Sigmoid colon (tissue), 7 donors: Measurements from ENCODE around the gene VGLL4. TPM values are rescaled to one million over a fixed set of nuclear protein-coding genes. Genes with fewer than 3 reads are reported as not detected.
"Not testable (repeated sequence)": the region's sequence is repeated elsewhere in the genome, so short reads cannot be mapped to it uniquely, and the experiment has no call there.

Experiments used
- DNase-seq: peaks from one replicate; pipeline ENCODE4 v3.0.0-alpha.2; 2019
- H3K27ac ChIP-seq, 4 donors: fragments of 200-600 bp; sonication (generic); one replicate each; pipeline ENCODE4 v1.5.1; 2016 to 2019; ENCODE audit warnings: mild to moderate bottlenecking in 1 of 4
- H3K27me3 ChIP-seq, 3 donors: fragments of 200-600 bp; sonication (generic); one replicate each; pipeline ENCODE4 v1.5.1; 2019; ENCODE audit warnings: mild to moderate bottlenecking in 1 of 3
- H3K36me3 ChIP-seq, 4 donors: fragments of 200-600 bp; sonication (generic); one replicate each; pipeline ENCODE4 v1.5.1; 2016 to 2019
- H3K4me1 ChIP-seq, 4 donors: fragments of 200-600 bp; sonication (generic); one replicate each; pipeline ENCODE4 v1.5.1; 2017 to 2019
- H3K4me3 ChIP-seq, 4 donors: fragments of 200-600 bp; sonication (generic); one replicate each; pipeline ENCODE4 v1.5.1; 2017 to 2019; ENCODE audit warnings: mild to moderate bottlenecking in 2 of 4, moderate library complexity in 1 of 4
- H3K9me3 ChIP-seq, 4 donors: fragments of 200-600 bp in 3 of 4; sonication (generic) in 3 of 4; one replicate each; pipeline versions ENCODE4 v1.5.1 to v1.6.1; 2013 to 2019
- CTCF ChIP-seq, 4 experiments: fragments of 450-650 bp in 3 of 4; fragments of 200-600 bp in 1 of 4; IDR thresholded peaks; one replicate each; pipeline ENCODE4 v1.5.1; 2016 to 2019; ENCODE audit warnings: antibody characterized with exemption in 4 of 4, mild to moderate bottlenecking in 3 of 4, moderate library complexity in 2 of 4
- EP300 ChIP-seq, 4 donors: sonication (generic); formaldehyde crosslinking; IDR thresholded peaks; one replicate each; pipeline ENCODE4 v1.6.1; 2017; ENCODE audit warnings: antibody characterized with exemption in 4 of 4
- POLR2A ChIP-seq, 2 donors: fragments of 450-650 bp; IDR thresholded peaks; one replicate each; pipeline ENCODE4 v1.6.1; 2016; ENCODE audit warnings: antibody characterized with exemption in 2 of 2, mild to moderate bottlenecking in 2 of 2, moderate library complexity in 2 of 2
- POLR2AphosphoS5 ChIP-seq, 4 donors: sonication (generic); formaldehyde crosslinking; IDR thresholded peaks; one replicate each; pipeline ENCODE4 v1.6.1; 2017; ENCODE audit warnings: antibody characterized with exemption in 4 of 4
- whole genome bisulfite sequencing, 2 donors: extraction: QIAGEN DNeasy Blood & Tissue Kit; methylation state at CpG; one replicate each; pipeline ENCODE4 v1.1.7; 2013; 5-methylcytosine and 5-hydroxymethylcytosine counted together
- intact Hi-C: fragments of 100-400 bp; cut with DNase I; formaldehyde crosslinking; loops from one replicate; pipeline ENCODE4 v1.15.1; 2023
- polyA plus RNA-seq, 3 donors: library from polyadenylated mRNA; stranded (reverse); fragments of 200-250 nt; gene quantifications; one replicate each; pipeline ENCODE4 v1.2.3, GENCODE V29; 2013
- total RNA-seq, 4 donors: library from RNA; depleted of rRNA; stranded (reverse); fragments of >200 nt; gene quantifications; one replicate each; pipeline ENCODE4 v1.1.0, GENCODE V29; 2016
- donor health status: healthy with polysubstance abuse.
- donor health status: Bipolar disorder and iron deficiency.
- donor health status: healthy.

VGLL4 gene
- total and polyA plus RNA-seq, 7 donors: 26.4 to 56.5 (median 41.5) TPM

DNA sequence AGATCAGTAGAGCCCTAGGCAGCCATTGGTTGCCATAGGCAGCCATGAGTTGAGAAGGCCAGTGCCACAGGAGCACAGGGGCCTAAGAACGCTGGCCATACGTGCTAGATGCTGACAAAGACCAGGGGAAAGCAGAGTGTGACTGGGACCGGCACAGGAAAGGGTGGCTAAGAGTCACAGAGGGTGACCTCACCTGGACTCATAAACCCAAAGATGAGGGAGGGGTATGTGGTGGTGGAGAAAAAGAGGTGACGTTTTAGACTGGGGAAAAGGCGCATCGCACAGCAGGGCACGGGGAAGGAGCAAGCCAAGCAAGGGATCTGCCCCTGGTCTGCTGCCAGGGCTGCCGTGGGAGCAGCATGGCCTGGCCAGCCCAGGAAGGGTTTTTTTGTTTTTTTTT lies 122.5 kb downstream of the VGLL4 start:
- 94 to 96% methylated on average over 8 of the region's 8 CpGs for WGBS, 2 donors
- H3K27ac ChIP-seq: no peak overlapping the region
- H3K4me3 ChIP-seq: no peak overlapping the region
- TF ChIP-seq POLR2AphosphoS5 (IDR thresholded peaks at IDR 0.05) (no peak), EP300 (IDR thresholded peaks at IDR 0.05) (no peak), POLR2A (IDR thresholded peaks at IDR 0.05) (no peak), CTCF (IDR thresholded peaks at IDR 0.05) (no peak)
- intact Hi-C loops: loop anchor here (10.0 kb wide), 1 partner anchor 136 kb away; no protein-coding TSS in a partner anchor
- H3K36me3 ChIP-seq: no peaks in the 10 kb centered on the region
- no peaks in the 10 kb centered on the region for H3K9me3 ChIP-seq
- H3K4me1 ChIP-seq: peaks cover 0 to 18% (median 16%) of the 10 kb centered on the region in 4 donors
- H3K27me3 ChIP-seq: no peaks in the 10 kb centered on the region
- DNase-seq: peak; percentile 55

DNA sequence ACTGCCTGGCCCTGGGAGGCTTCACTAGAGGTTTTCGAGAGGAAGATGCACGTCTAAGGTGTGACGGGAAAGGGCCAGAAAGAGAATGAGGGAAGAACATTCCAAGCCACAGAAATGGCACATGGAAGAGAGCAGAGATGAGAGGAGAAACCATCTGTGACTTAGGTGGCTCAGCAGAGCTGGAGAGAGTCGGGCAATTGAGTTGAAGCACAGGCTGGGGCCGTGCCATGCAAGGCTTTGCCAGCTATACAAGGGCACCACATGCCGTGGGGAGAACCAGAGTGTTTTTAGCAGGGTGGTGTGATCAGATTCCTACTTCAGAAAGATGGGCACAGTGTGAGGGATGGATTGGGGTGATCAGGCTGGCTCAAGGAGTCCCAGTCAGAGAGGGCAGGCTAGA lies 126.1 kb downstream of the VGLL4 start:
- no peak for DNase-seq
- TF ChIP-seq POLR2AphosphoS5 (IDR thresholded peaks at IDR 0.05) (no peak), POLR2A (IDR thresholded peaks at IDR 0.05) (no peak), EP300 (IDR thresholded peaks at IDR 0.05) (no peak), CTCF (IDR thresholded peaks at IDR 0.05) (no peak)
- H3K27me3 ChIP-seq: no peaks in the 10 kb centered on the region

DNA sequence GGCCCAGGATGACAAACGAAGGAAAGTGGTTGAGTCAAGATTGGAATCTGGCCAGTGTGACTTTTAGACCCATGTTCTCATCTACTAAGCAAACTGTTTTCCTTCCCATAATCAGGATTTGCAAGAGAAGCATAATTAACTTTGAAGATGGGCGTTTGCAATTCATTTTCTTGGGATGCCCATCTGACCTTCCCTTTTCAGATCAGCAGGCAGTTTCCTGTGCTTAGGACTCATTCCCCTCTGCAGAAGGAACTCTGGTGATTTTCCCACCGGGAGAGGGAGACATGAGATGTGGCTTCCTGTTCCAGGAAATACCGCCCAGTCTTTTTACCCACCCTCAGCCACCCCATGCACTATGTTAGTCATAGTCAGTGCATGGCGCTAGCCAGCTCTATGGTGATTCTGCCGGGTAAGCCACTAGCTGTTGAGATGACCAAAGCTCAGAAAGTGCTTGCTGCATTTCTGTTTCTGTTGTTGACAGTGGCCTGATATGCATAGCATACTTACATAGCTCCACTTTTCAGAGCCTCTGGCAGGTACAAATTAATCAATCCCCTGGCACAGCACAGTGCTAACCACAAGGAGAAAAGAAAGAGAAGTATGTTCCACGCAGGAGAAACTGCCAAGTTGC lies 129.4 kb downstream of the VGLL4 start:
- H3K27ac ChIP-seq: peak overlapping the region in 3 of 4 donors; percentile 45 to 52 (median 45)
- peaks cover 0 to 37% (median 29%) of the 10 kb centered on the region in 4 donors for H3K4me1 ChIP-seq
- no peaks in the 10 kb centered on the region for H3K36me3 ChIP-seq
- no peaks in the 10 kb centered on the region for H3K27me3 ChIP-seq
- no peaks in the 10 kb centered on the region for H3K9me3 ChIP-seq
- intact Hi-C loops: no loop called here
- H3K4me3 ChIP-seq: no peak overlapping the region
- peak; percentile 62 for DNase-seq
- no peak for TF ChIP-seq POLR2A (IDR thresholded peaks at IDR 0.05)
- TF ChIP-seq POLR2AphosphoS5 (IDR thresholded peaks at IDR 0.05): peak in 2 of 4 donors; percentile 25 to 29
- TF ChIP-seq EP300 (IDR thresholded peaks at IDR 0.05): no peak
- no peak for TF ChIP-seq CTCF (IDR thresholded peaks at IDR 0.05)
- 40 to 42% methylated on average over 7 of the region's 7 CpGs for WGBS, 2 donors

More for the DNA sequence above, 126.1 kb downstream of the VGLL4 start:
- Histone ChIP-seq H3K4me1 (peaks cover 0 to 22% (median 15%) of the 10 kb centered on the region in 4 donors), H3K4me3 (no peak overlapping the region), H3K27ac (no peak overlapping the region), H3K9me3 (no peaks in the 10 kb centered on the region), H3K36me3 (no peaks in the 10 kb centered on the region)
- intact Hi-C loops: no loop called here
- WGBS, 2 donors: 95 to 96% methylated on average over 6 of the region's 6 CpGs

DNA sequence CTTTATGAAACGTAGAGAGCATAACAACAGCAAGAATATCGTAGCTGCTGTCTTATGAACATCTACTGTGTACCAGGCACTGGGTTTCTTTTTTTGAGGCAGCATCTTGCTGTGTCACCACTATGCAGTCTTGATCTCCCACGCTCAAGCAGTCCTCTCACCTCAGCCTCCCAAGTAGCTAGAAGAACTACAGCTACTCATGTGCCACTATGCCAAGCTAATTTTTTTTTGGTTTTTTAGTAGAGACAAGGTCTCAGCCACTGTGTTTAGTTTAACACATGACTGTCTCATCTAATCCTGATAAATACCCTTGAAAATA lies 129.9 kb downstream of the VGLL4 start:
- intact Hi-C loops: no loop called here
- DNase-seq: no peak
- H3K9me3 ChIP-seq: no peaks in the 10 kb centered on the region
- H3K36me3 ChIP-seq: no peaks in the 10 kb centered on the region
- H3K27ac ChIP-seq: peak overlapping the region in 3 of 4 donors; percentile 45 to 52 (median 45)
- H3K4me3 ChIP-seq: no peak overlapping the region
- TF ChIP-seq EP300 (IDR thresholded peaks at IDR 0.05): no peak
- no peak for TF ChIP-seq POLR2A (IDR thresholded peaks at IDR 0.05)
- TF ChIP-seq POLR2AphosphoS5 (IDR thresholded peaks at IDR 0.05): no peak
- TF ChIP-seq CTCF (IDR thresholded peaks at IDR 0.05): no peak
- peaks cover 0 to 41% (median 34%) of the 10 kb centered on the region in 4 donors for H3K4me1 ChIP-seq
- WGBS, 2 donors: 93 to 94% methylated on average over 3 of the region's 3 CpGs
- no peaks in the 10 kb centered on the region for H3K27me3 ChIP-seq

- WGBS, 2 donors: 95% methylated on average over 27 of the region's 27 CpGs
- intact Hi-C loops, H3K27me3 ChIP-seq: not testable (repeated sequence)
Measured at GRCh38 chr3:11513125-11513816, 130.4 kb downstream of the VGLL4 start.

GRCh38 chr3:11511606-11512005 lies 132.1 kb downstream of the VGLL4 start:
- intact Hi-C loops, H3K27ac ChIP-seq, DNase-seq, H3K9me3 ChIP-seq, H3K36me3 ChIP-seq, H3K27me3 ChIP-seq, H3K4me3 ChIP-seq: not testable (repeated sequence)
- 97 to 98% methylated on average over 20 of the region's 20 CpGs for WGBS, 2 donors
- H3K4me1 ChIP-seq: peaks cover 0 to 55% (median 46%) of the 10 kb centered on the region in 4 donors

More at GRCh38 chr3:11513125-11513816, 130.4 kb downstream of the VGLL4 start:
- DNase-seq: peak; percentile 40
- H3K27ac ChIP-seq: peak overlapping the region in 3 of 4 donors; percentile 45 to 52 (median 45)
- not testable (repeated sequence) for H3K36me3 ChIP-seq, H3K9me3 ChIP-seq, H3K4me3 ChIP-seq
- H3K4me1 ChIP-seq: peaks cover 0 to 46% (median 39%) of the 10 kb centered on the region in 4 donors
